ENCODE results near the gene IFT172. TPM values are rescaled to one million over a fixed set of nuclear protein-coding genes. Genes with fewer than 3 reads are reported as not detected.

Gene IFT172
- total and polyA plus RNA-seq, 3 donors from 2014 or later, result 76.4 to 151 (median 133) TPM

DNA sequence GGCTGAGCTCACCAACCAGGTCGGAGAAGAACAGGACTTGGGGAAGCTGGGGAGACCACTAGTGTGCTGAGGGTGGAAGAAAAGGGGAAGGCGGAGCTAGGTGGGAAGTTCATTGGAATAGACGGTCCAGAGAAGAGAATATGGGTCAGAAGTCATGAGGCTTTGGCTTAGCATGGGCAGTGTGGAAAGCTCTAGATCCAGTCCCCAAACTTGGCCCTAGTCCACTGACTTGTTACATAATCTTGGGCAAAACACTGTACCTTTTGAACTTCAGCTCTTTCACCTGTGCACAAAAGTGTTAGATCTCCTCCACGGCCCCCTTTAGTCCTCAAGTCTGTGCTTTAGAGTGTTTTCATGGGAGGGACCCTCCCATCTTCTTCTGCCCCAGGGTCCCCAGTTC, 17.8 kb upstream of the IFT172 start:
- 81 to 90% methylated on average over 4 of the region's 4 CpGs for WGBS, 2 donors
- intact Hi-C loops (cut with DNase I; ENCODE audit: low total_unique reads), result no loop called here
- H3K4me3 ChIP-seq, result no peak overlapping the region
- no peak for TF ChIP-seq POLR2A (IDR thresholded peaks at IDR 0.05)
- TF ChIP-seq, protein P1, sequence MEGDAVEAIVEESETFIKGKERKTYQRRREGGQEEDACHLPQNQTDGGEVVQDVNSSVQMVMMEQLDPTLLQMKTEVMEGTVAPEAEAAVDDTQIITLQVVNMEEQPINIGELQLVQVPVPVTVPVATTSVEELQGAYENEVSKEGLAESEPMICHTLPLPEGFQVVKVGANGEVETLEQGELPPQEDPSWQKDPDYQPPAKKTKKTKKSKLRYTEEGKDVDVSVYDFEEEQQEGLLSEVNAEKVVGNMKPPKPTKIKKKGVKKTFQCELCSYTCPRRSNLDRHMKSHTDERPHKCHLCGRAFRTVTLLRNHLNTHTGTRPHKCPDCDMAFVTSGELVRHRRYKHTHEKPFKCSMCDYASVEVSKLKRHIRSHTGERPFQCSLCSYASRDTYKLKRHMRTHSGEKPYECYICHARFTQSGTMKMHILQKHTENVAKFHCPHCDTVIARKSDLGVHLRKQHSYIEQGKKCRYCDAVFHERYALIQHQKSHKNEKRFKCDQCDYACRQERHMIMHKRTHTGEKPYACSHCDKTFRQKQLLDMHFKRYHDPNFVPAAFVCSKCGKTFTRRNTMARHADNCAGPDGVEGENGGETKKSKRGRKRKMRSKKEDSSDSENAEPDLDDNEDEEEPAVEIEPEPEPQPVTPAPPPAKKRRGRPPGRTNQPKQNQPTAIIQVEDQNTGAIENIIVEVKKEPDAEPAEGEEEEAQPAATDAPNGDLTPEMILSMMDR (IDR thresholded peaks at IDR 0.05), result no peak
- H3K9me3 ChIP-seq, result no peaks in the 10 kb centered on the region
- no peaks in the 10 kb centered on the region for H3K27me3 ChIP-seq
- H3K27ac ChIP-seq, result no peak overlapping the region
- no peaks in the 10 kb centered on the region for H3K36me3 ChIP-seq (ENCODE audit: low read depth, missing control alignments)
- no peaks in the 10 kb centered on the region for H3K4me1 ChIP-seq
- no peak for DNase-seq

DNA sequence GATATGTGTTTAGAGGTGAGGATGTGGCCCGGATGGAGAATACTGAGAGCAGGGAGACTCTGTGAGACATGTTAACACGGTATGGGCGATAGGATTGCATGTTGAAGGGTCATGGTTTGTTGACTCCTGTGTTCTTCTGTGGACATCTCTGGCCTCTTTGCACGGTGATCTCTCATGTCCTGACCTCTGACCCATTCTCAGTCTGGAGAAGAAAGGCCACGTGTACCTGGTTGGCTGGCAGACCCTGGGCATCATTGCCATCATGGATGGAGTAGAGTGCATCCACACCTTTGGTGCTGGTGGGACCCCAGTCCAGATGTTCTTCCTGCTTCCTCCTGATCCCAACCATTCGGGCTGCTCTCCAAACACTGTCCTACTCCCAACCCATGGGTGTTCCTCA, 17.0 kb upstream of the IFT172 start:
- no peak overlapping the region for H3K4me3 ChIP-seq
- no peaks in the 10 kb centered on the region for H3K27me3 ChIP-seq
- no peak for DNase-seq
- no peaks in the 10 kb centered on the region for H3K4me1 ChIP-seq
- H3K36me3 ChIP-seq (ENCODE audit: low read depth, missing control alignments), result no peaks in the 10 kb centered on the region
- 86 to 90% methylated on average over 6 of the region's 6 CpGs for WGBS, 2 donors
- intact Hi-C loops (cut with DNase I; ENCODE audit: low total_unique reads), result no loop called here
- TF ChIP-seq, protein P1 (IDR thresholded peaks at IDR 0.05), result no peak
- TF ChIP-seq POLR2A (IDR thresholded peaks at IDR 0.05), result no peak
- no peaks in the 10 kb centered on the region for H3K9me3 ChIP-seq
- H3K27ac ChIP-seq, result no peak overlapping the region

DNA sequence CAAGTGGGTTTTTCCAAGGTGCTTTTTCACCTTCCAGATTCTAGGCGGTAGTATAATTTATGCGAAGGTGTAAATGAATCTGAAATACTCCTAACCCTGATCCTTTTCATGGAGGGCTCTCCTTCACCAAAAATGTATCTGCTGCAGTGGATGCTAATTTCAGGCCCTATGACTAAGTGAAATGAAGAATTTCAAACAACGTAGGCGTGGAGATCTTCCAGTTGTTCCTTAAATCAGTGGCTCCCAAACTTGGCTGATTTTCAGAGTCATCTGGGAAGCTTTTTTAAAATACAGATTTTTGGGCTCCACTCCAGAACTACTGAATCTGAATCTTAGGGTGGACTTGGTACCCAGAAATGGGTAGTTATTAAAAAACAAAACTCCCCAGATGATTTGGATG, 12.6 kb upstream of the IFT172 start:
- intact Hi-C loops (cut with DNase I; ENCODE audit: low total_unique reads), result no loop called here
- H3K36me3 ChIP-seq (ENCODE audit: low read depth, missing control alignments), result no peaks in the 10 kb centered on the region
- no peak overlapping the region for H3K27ac ChIP-seq
- 83 to 90% methylated on average over 4 of the region's 4 CpGs for WGBS, 2 donors
- H3K27me3 ChIP-seq, result no peaks in the 10 kb centered on the region
- no peak for TF ChIP-seq POLR2A (IDR thresholded peaks at IDR 0.05)
- TF ChIP-seq, protein P1 (IDR thresholded peaks at IDR 0.05), result no peak
- no peaks in the 10 kb centered on the region for H3K4me1 ChIP-seq
- no peak overlapping the region for H3K4me3 ChIP-seq
- H3K9me3 ChIP-seq, result no peaks in the 10 kb centered on the region
- DNase-seq, result no peak

DNA sequence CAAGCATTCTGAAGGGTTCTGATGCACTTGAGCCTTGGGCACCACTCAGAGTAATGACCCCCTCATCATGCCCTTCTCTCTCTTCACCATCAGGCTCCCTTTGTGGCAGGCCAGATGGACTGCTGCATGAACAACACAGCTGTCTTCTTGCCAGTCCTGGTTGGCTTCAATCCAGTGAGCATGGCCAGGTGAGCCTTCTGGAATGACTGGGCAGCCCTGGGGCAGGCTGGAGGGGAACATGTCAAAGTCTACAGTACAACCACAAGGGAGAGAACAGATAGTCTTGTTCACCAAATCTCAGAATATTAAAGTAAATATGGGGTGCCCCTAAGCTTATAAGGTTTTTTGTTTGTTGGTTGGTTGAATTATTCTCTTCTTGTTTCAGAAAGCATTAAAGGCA, 11.5 kb upstream of the IFT172 start:
- TF ChIP-seq, protein P1 (IDR thresholded peaks at IDR 0.05), result no peak
- no peak for TF ChIP-seq POLR2A (IDR thresholded peaks at IDR 0.05)
- H3K4me3 ChIP-seq, result no peak overlapping the region
- DNase-seq, result no peak
- no peaks in the 10 kb centered on the region for H3K4me1 ChIP-seq
- H3K9me3 ChIP-seq, result no peaks in the 10 kb centered on the region
- intact Hi-C loops (cut with DNase I; ENCODE audit: low total_unique reads), result no loop called here
- H3K27ac ChIP-seq, result no peak overlapping the region
- no peaks in the 10 kb centered on the region for H3K36me3 ChIP-seq (ENCODE audit: low read depth, missing control alignments)
- no peaks in the 10 kb centered on the region for H3K27me3 ChIP-seq

DNA sequence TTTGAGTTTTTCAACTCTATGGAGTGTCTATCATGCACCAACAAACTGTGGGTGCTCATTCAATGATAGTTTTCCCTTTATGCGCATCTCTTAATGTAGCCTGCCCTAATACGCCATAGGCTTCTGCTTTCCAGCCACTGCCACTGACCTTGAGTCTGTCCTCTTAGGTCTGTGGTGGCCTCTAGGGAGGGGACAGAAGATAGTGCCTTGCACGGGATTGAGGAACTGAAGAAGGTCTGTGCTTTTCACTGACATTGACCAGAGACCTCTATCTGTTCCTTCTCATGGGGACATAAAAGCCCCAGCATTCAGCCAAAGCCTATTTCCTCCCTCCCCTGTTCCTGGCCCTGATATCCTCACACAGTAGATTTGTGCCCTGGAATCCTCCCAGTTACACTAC, 9.4 kb upstream of the IFT172 start:
- Histone ChIP-seq H3K27me3 (no peaks in the 10 kb centered on the region), H3K4me1 (peaks cover 6% of the 10 kb centered on the region), H3K4me3 (no peak overlapping the region), H3K36me3 (ENCODE audit: low read depth, missing control alignments) (no peaks in the 10 kb centered on the region), H3K27ac (no peak overlapping the region), H3K9me3 (no peaks in the 10 kb centered on the region)
- 67 to 70% methylated on average over 3 of the region's 3 CpGs for WGBS, 2 donors
- TF ChIP-seq, protein P1 (IDR thresholded peaks at IDR 0.05), result no peak
- no peak for TF ChIP-seq POLR2A (IDR thresholded peaks at IDR 0.05)
- DNase-seq, result no peak
- intact Hi-C loops (cut with DNase I; ENCODE audit: low total_unique reads), result no loop called here
